Measurements from ENCODE around the gene MST1.

DNA sequence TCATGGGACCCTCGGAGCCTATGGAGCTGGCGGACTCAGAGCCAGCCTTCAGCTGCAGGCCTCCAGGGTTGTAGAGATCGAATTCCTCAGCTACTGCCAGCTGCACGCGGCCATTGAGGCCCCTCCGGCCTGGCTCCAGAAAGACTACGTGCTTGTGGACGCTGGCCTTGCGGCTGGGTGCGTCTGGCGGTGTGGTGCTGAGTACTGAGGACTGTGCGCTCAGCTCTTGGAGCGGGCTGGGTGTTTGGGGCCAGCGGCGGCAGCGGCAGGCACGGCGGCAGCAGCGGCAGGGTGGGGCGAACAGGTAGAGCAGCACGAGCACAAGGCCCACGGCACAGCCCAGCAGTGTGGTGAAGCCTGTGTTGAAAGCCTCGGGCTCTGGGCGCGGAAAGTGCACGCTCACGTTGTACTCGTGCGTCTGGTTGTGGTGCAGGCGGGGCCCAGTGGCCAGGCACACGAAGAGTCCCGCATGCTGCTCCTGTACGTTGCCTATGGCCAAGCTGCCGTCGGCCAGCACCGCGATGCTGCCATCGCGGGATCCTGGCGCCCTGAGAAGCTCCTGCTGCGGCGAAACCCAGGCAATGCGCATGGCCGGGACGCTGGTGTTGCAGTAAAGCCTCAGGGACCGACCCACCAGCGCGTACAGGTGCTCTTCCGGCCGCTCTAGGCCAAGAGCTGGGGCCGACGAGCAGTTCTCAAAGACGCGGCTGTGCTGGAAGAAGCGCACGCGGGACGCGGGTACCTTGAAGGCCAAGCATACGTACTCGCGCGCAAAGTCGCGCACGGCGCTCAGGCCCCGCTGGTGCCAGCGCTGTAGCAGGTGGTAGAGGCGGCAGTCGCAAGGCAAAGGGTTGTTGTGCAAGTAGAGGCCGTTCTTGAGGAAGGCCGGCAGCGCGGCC lies 28.9 kb upstream of the MST1 start:
- TF ChIP-seq POLR2AphosphoS5 (IDR thresholded peaks at IDR 0.05; ENCODE audit: low read depth, low read length) (no peak), POLR2A (IDR thresholded peaks at IDR 0.05; ENCODE audit: low read depth, low read length) (no peak), TAF1 (IDR thresholded peaks at IDR 0.05; ENCODE audit: borderline replicate concordance, low read depth, low read length) (no peak)
